ENCODE data around the gene KIAA0930. TPM values are rescaled to one million over a fixed set of nuclear protein-coding genes. Genes with fewer than 3 reads are reported as not detected.

KIAA0930 gene
- total RNA-seq, 1 experiment from 2014 or later = 54.8 TPM

- Histone ChIP-seq H3K4me3 (ENCODE audit: low read depth, low read length, poor library complexity, severe bottlenecking) (no peak within 1 kb of the TSS), H3K27me3 (replicated peaks; ENCODE audit: insufficient read depth, low read depth, low read length, poor library complexity) (no peaks in the 10 kb centered on the region), H3K27ac (ENCODE audit: low read depth, low read length, poor library complexity, severe bottlenecking) (no peak within 1 kb of the TSS), H3K36me3 (ENCODE audit: insufficient read depth, low read length, poor library complexity, severe bottlenecking) (no peaks in the 10 kb centered on the region), H3K9me3 (ENCODE audit: low read depth, low read length, poor library complexity, severe bottlenecking) (no peaks in the 10 kb centered on the region), H3K4me1 (ENCODE audit: insufficient read depth, low read length, poor library complexity, severe bottlenecking) (no peaks in the 10 kb centered on the region)
- no peak for DNase-seq (ENCODE audit: low spot score)
- ChIA-PET POLR2A (ENCODE audit: low non-redundant PET) (no interaction called here), CTCF (no interaction called here)
- TF ChIP-seq CTCF (conservative IDR thresholded peaks at IDR 0.05; ENCODE audit: low read depth, low read length) (no peak), EZH2 (IDR thresholded peaks at IDR 0.05; ENCODE audit: borderline replicate concordance, low read depth, low read length, poor library complexity, severe bottlenecking) (no peak)
- no TSS peak for BruUV-seq (replicated peaks)
- intact Hi-C loops (cut with micrococcal nuclease; ENCODE audit: unreplicated experiment) = no loop called here
Measured at GRCh38 chr22:45284705-45285262, 44.1 kb upstream of the KIAA0930 start, which contains the start of gene UPK3A. TSS of gene UPK3A (plus strand) at chr22:45284949. CDS start at chr22:45285014, 65 bp downstream.

GRCh38 chr22:45281010-45281409 is 40.3 kb upstream of the KIAA0930 start:
- intact Hi-C loops (cut with micrococcal nuclease; ENCODE audit: unreplicated experiment) = no loop called here
- H3K9me3 ChIP-seq (ENCODE audit: low read depth, low read length, poor library complexity, severe bottlenecking) = no peaks in the 10 kb centered on the region
- POLR2A ChIA-PET (ENCODE audit: low non-redundant PET) = no interaction called here

GRCh38 chr22:45280587-45280980 is 39.9 kb upstream of the KIAA0930 start:
- H3K27me3 ChIP-seq (replicated peaks; ENCODE audit: insufficient read depth, low read depth, low read length, poor library complexity) = no peaks in the 10 kb centered on the region
- H3K4me3 ChIP-seq (ENCODE audit: low read depth, low read length, poor library complexity, severe bottlenecking) = no peak overlapping the region
- TF ChIP-seq CTCF (conservative IDR thresholded peaks at IDR 0.05; ENCODE audit: low read depth, low read length) (no peak), EZH2 (IDR thresholded peaks at IDR 0.05; ENCODE audit: borderline replicate concordance, low read depth, low read length, poor library complexity, severe bottlenecking) (no peak)
- no peaks in the 10 kb centered on the region for H3K9me3 ChIP-seq (ENCODE audit: low read depth, low read length, poor library complexity, severe bottlenecking)
- intact Hi-C loops (cut with micrococcal nuclease; ENCODE audit: unreplicated experiment) = no loop called here
- ChIA-PET CTCF (no interaction called here), POLR2A (ENCODE audit: low non-redundant PET) (no interaction called here)
- no TSS peak for BruUV-seq (replicated peaks)
- H3K4me1 ChIP-seq (ENCODE audit: insufficient read depth, low read length, poor library complexity, severe bottlenecking) = no peaks in the 10 kb centered on the region
- H3K27ac ChIP-seq (ENCODE audit: low read depth, low read length, poor library complexity, severe bottlenecking) = no peak overlapping the region
- DNase-seq (ENCODE audit: low spot score) = no peak
- no peaks in the 10 kb centered on the region for H3K36me3 ChIP-seq (ENCODE audit: insufficient read depth, low read length, poor library complexity, severe bottlenecking)

More at GRCh38 chr22:45281010-45281409, 40.3 kb upstream of the KIAA0930 start:
- no TSS peak for BruUV-seq (replicated peaks)
- no peaks in the 10 kb centered on the region for H3K4me1 ChIP-seq (ENCODE audit: insufficient read depth, low read length, poor library complexity, severe bottlenecking)
- H3K27ac ChIP-seq (ENCODE audit: low read depth, low read length, poor library complexity, severe bottlenecking) = no peak overlapping the region
- H3K4me3 ChIP-seq (ENCODE audit: low read depth, low read length, poor library complexity, severe bottlenecking) = no peak overlapping the region
- no peak for DNase-seq (ENCODE audit: low spot score)
- CTCF ChIA-PET = no interaction called here
- H3K27me3 ChIP-seq (replicated peaks; ENCODE audit: insufficient read depth, low read depth, low read length, poor library complexity) = no peaks in the 10 kb centered on the region
- TF ChIP-seq CTCF (conservative IDR thresholded peaks at IDR 0.05; ENCODE audit: low read depth, low read length) = no peak
- TF ChIP-seq EZH2 (IDR thresholded peaks at IDR 0.05; ENCODE audit: borderline replicate concordance, low read depth, low read length, poor library complexity, severe bottlenecking) = no peak
- H3K36me3 ChIP-seq (ENCODE audit: insufficient read depth, low read length, poor library complexity, severe bottlenecking) = no peaks in the 10 kb centered on the region

All from A673 (cell line).